ENCODE results near the gene CAPZA1. TPM values are rescaled to one million over a fixed set of nuclear protein-coding genes. Genes with fewer than 3 reads are reported as not detected.

CAPZA1 gene
- total and polyA plus RNA-seq, 2 donors (not counting 1 experiment from before 2014, with no cell fraction given) = 201 to 262 TPM

- peaks cover 13% of the 10 kb centered on the region for H3K79me2 ChIP-seq (ENCODE audit: control insufficient read depth, insufficient read depth, low read length)
- no peak overlapping the region for H3K27ac ChIP-seq (ENCODE audit: insufficient read depth, low read length)
- H3K27me3 ChIP-seq (ENCODE audit: control insufficient read depth, insufficient read depth, low read length) = no peaks in the 10 kb centered on the region
- no peak overlapping the region for H2AFZ ChIP-seq (ENCODE audit: low read length)
- H3K36me3 ChIP-seq (ENCODE audit: control insufficient read depth, insufficient read depth, low read length) = no peaks in the 10 kb centered on the region
- no peaks in the 10 kb centered on the region for H4K20me1 ChIP-seq (ENCODE audit: control insufficient read depth, extremely low read depth, insufficient read depth, low read length)
- no peak overlapping the region for H3K4me2 ChIP-seq (ENCODE audit: extremely low read depth, insufficient read depth, low read length)
- no peaks in the 10 kb centered on the region for H3K9me3 ChIP-seq (ENCODE audit: control insufficient read depth, insufficient read depth, low read depth, low read length)
- no peak for DNase-seq (ENCODE audit: low read depth in 2 of 2)
- no peak overlapping the region for H3K4me3 ChIP-seq (replicated peaks in 1 of 4; ENCODE audit: control extremely low read depth in 1 of 4, insufficient read depth in 1 of 4, low read depth in 3 of 4, low read length in 4 of 4)
- H3K9ac ChIP-seq (ENCODE audit: insufficient read depth, low read length) = no peak overlapping the region
- H3K4me1 ChIP-seq (ENCODE audit: control insufficient read depth, extremely low read depth, insufficient read depth, low read length) = peaks cover 5% of the 10 kb centered on the region
- no peak for TF ChIP-seq EZH2 (IDR thresholded peaks at IDR 0.05; ENCODE audit: low read length, missing control alignments)
- TF ChIP-seq CTCF (conservative IDR thresholded peaks at IDR 0.05 in 1 of 2, IDR thresholded peaks at IDR 0.05 in 1 of 2; ENCODE audit: low read depth in 1 of 2, low read length in 2 of 2) = no peak
These were observed 59.0 kb downstream of the CAPZA1 start for GRCh38 chr1:112678605-112679004.

DNA sequence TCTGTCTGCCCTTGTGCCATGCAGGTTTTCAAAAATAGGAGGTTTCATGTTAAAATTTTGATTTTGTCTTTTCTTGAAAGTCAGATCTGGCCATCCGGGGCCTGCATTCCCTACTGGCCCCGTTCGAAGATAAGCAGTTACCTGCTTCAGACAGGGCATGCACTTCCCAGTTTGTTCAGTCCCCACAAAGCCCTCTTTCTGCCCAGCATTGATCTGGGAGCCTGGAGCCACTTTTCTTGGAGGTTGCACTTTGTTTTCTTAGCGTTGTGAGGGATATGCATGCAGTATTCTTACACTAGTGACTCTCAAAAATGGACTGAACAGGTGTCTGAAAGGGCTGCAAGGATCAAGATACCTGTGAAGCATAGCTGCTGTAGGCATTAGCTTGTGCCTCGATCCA, 66.3 kb downstream of the CAPZA1 start:
- Histone ChIP-seq H2AFZ (ENCODE audit: low read length) (no peak overlapping the region), H3K36me3 (ENCODE audit: control insufficient read depth, insufficient read depth, low read length) (peaks cover 2% of the 10 kb centered on the region), H3K27ac (ENCODE audit: insufficient read depth, low read length) (no peak overlapping the region), H3K4me1 (ENCODE audit: control insufficient read depth, extremely low read depth, insufficient read depth, low read length) (no peaks in the 10 kb centered on the region), H3K9ac (ENCODE audit: insufficient read depth, low read length) (no peak overlapping the region), H3K4me3 (replicated peaks in 1 of 4; ENCODE audit: control extremely low read depth in 1 of 4, insufficient read depth in 1 of 4, low read depth in 3 of 4, low read length in 4 of 4) (no peak overlapping the region), H3K4me2 (ENCODE audit: extremely low read depth, insufficient read depth, low read length) (no peak overlapping the region), H3K27me3 (ENCODE audit: control insufficient read depth, insufficient read depth, low read length) (no peaks in the 10 kb centered on the region), H3K9me3 (ENCODE audit: control insufficient read depth, insufficient read depth, low read depth, low read length) (no peaks in the 10 kb centered on the region), H4K20me1 (ENCODE audit: control insufficient read depth, extremely low read depth, insufficient read depth, low read length) (no peaks in the 10 kb centered on the region), H3K79me2 (ENCODE audit: control insufficient read depth, insufficient read depth, low read length) (peaks cover 2% of the 10 kb centered on the region)
- TF ChIP-seq CTCF (conservative IDR thresholded peaks at IDR 0.05 in 1 of 2, IDR thresholded peaks at IDR 0.05 in 1 of 2; ENCODE audit: low read depth in 1 of 2, low read length in 2 of 2) (no peak), EZH2 (IDR thresholded peaks at IDR 0.05; ENCODE audit: low read length, missing control alignments) (no peak)
- DNase-seq (ENCODE audit: low read depth in 2 of 2) = no peak

- Histone ChIP-seq H3K27ac (ENCODE audit: insufficient read depth, low read length) (no peak overlapping the region), H3K4me1 (ENCODE audit: control insufficient read depth, extremely low read depth, insufficient read depth, low read length) (no peaks in the 10 kb centered on the region), H3K4me2 (ENCODE audit: extremely low read depth, insufficient read depth, low read length) (no peak overlapping the region), H3K27me3 (ENCODE audit: control insufficient read depth, insufficient read depth, low read length) (no peaks in the 10 kb centered on the region), H3K9me3 (ENCODE audit: control insufficient read depth, insufficient read depth, low read depth, low read length) (no peaks in the 10 kb centered on the region), H3K4me3 (replicated peaks in 1 of 4; ENCODE audit: control extremely low read depth in 1 of 4, insufficient read depth in 1 of 4, low read depth in 3 of 4, low read length in 4 of 4) (no peak overlapping the region), H4K20me1 (ENCODE audit: control insufficient read depth, extremely low read depth, insufficient read depth, low read length) (no peaks in the 10 kb centered on the region), H3K36me3 (ENCODE audit: control insufficient read depth, insufficient read depth, low read length) (peaks cover 2% of the 10 kb centered on the region), H2AFZ (ENCODE audit: low read length) (no peak overlapping the region), H3K9ac (ENCODE audit: insufficient read depth, low read length) (no peak overlapping the region), H3K79me2 (ENCODE audit: control insufficient read depth, insufficient read depth, low read length) (peaks cover 2% of the 10 kb centered on the region)
- no peak for DNase-seq (ENCODE audit: low read depth in 2 of 2)
- no peak for TF ChIP-seq EZH2 (IDR thresholded peaks at IDR 0.05; ENCODE audit: low read length, missing control alignments)
- TF ChIP-seq CTCF (conservative IDR thresholded peaks at IDR 0.05 in 1 of 2, IDR thresholded peaks at IDR 0.05 in 1 of 2; ENCODE audit: low read depth in 1 of 2, low read length in 2 of 2) = no peak
These were observed 66.8 kb downstream of the CAPZA1 start for GRCh38 chr1:112686417-112686816.
